GM19467 (cell line): ENCODE results near the gene LCE2D.

Experiments
- ATAC-seq: cut with Tn5 transposase; IDR thresholded peaks from one replicate; pipeline ENCODE4 v1.9.1; 2021; ENCODE audit warnings: mild to moderate bottlenecking, moderate library complexity; ENCODE audit not compliant: unreplicated experiment

The LCE2D gene

GRCh38 chr1:152697701-152698600 is 34.8 kb downstream of the LCE2D start, which contains the start of gene LCE2A:
Gene LCE2A (plus strand): TSS chr1:152698345. CDS start chr1:152698902, 557 bp downstream.
- no peak for ATAC-seq

- ATAC-seq, result no peak
Measured at GRCh38 chr1:152699746-152700145, 36.6 kb downstream of the LCE2D start.

- ATAC-seq, result no peak
Measured at GRCh38 chr1:152707860-152708259, 44.7 kb downstream of the LCE2D start, which contains the start of gene LCE4A. Gene LCE4A (plus strand): TSS chr1:152708160. CDS start chr1:152709076, 916 bp downstream.
